Uterus (tissue), 2 donors: ENCODE measurements around the gene ZNF682.

Source experiments
- POLR2A ChIP-seq, 2 donors: fragments of 450-650 bp; IDR thresholded peaks; one replicate each; pipeline ENCODE4 v1.6.1; 2016; ENCODE audit warnings: antibody characterized with exemption in 2 of 2, mild to moderate bottlenecking in 1 of 2, moderate library complexity in 1 of 2
- TF ChIP-seq, protein P1 (sequence below), 4 experiments: fragments of 200-600 bp in 2 of 4; fragments of 450-650 bp in 2 of 4; sonication (generic) in 2 of 4; IDR thresholded peaks; one replicate each; pipeline ENCODE4 v1.5.1; 2016 to 2019; ENCODE audit warnings: antibody characterized with exemption in 4 of 4, mild to moderate bottlenecking in 2 of 4, moderate library complexity in 1 of 4

DNA sequence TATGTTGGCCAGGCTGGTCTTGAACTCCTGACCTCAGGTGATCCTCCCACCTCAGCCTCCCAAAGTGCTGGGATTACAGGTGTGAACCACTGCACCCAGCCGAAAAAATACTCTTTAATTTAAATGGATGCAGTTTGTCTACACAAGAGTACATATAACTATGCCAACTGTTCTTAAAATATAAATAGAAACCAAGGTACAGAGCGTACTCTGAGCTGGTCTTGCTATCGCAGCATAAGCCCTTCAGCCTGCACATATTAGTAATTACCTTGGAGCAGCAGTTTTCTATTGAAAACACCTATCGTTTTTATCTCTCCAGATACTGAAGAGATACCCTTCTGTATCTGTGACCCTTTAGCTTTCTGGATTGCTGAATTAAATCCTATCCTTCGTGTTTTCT is 3.4 kb downstream of the ZNF682 start:
- no peak for TF ChIP-seq POLR2A (IDR thresholded peaks at IDR 0.05)
- TF ChIP-seq, protein P1, sequence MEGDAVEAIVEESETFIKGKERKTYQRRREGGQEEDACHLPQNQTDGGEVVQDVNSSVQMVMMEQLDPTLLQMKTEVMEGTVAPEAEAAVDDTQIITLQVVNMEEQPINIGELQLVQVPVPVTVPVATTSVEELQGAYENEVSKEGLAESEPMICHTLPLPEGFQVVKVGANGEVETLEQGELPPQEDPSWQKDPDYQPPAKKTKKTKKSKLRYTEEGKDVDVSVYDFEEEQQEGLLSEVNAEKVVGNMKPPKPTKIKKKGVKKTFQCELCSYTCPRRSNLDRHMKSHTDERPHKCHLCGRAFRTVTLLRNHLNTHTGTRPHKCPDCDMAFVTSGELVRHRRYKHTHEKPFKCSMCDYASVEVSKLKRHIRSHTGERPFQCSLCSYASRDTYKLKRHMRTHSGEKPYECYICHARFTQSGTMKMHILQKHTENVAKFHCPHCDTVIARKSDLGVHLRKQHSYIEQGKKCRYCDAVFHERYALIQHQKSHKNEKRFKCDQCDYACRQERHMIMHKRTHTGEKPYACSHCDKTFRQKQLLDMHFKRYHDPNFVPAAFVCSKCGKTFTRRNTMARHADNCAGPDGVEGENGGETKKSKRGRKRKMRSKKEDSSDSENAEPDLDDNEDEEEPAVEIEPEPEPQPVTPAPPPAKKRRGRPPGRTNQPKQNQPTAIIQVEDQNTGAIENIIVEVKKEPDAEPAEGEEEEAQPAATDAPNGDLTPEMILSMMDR (IDR thresholded peaks at IDR 0.05): no peak
